CD14-positive monocyte (primary cell): ENCODE measurements around the gene KRTAP6-3. TPM values are rescaled to one million over a fixed set of nuclear protein-coding genes. Genes with fewer than 3 reads are reported as not detected.
A peak's percentile ranks its signal among the peaks of the same experiment; 100 is the strongest.

Source experiments
- DNase-seq, 3 donors: peaks; one replicate each; pipeline ENCODE4 v3.0.0-alpha.2; 2011 to 2022
- H2AFZ ChIP-seq: 2 replicates; pipeline ENCODE4 v1.6.0; 2012; ENCODE audit warnings: mild to moderate bottlenecking, low read depth, low read length, inconsistent platforms; ENCODE audit not compliant: insufficient read depth, poor library complexity, severe bottlenecking
- H3K27ac ChIP-seq, 2 donors: 1 replicate in 1 of 2; 2 replicates in 1 of 2; pipeline ENCODE4 v1.5.1; 2012 to 2013; ENCODE audit warnings: low read length in 2 of 2, control low read depth in 1 of 2, inconsistent platforms in 1 of 2, low read depth in 1 of 2, mild to moderate bottlenecking in 1 of 2
- H3K27me3 ChIP-seq, 2 donors: one replicate each; pipeline versions ENCODE4 v1.6.0 to v1.6.1; 2011 to 2013; ENCODE audit warnings: low read length in 2 of 2; ENCODE audit not compliant: control insufficient read depth in 2 of 2, insufficient read depth in 2 of 2
- H3K36me3 ChIP-seq, 2 donors: replicated peaks in 1 of 2; 1 replicate in 1 of 2; 2 replicates in 1 of 2; pipeline versions ENCODE4 v1.5.1 to v1.6.1; 2012 to 2013; ENCODE audit warnings: low read length in 2 of 2, control low read depth in 1 of 2, inconsistent platforms in 1 of 2, mild to moderate bottlenecking in 1 of 2; ENCODE audit not compliant: insufficient read depth in 2 of 2, control insufficient read depth in 1 of 2
- H3K4me1 ChIP-seq, 2 donors: 1 replicate in 1 of 2; 2 replicates in 1 of 2; pipeline versions ENCODE4 v1.5.1 to v1.6.1; 2012 to 2013; ENCODE audit warnings: low read length in 2 of 2, control low read depth in 1 of 2, inconsistent platforms in 1 of 2, mild to moderate bottlenecking in 1 of 2, moderate library complexity in 1 of 2; ENCODE audit not compliant: insufficient read depth in 2 of 2, control insufficient read depth in 1 of 2
- H3K4me2 ChIP-seq: replicated peaks from 2 replicates; pipeline ENCODE3; 2012; ENCODE audit warnings: low read length, moderate library complexity, mild to moderate bottlenecking; ENCODE audit not compliant: poor library complexity, severe bottlenecking; ENCODE audit errors: extremely low read depth
- H3K4me3 ChIP-seq, 3 experiments: fragments of 200-600 bp in 1 of 3; sonication (generic) in 1 of 3; replicated peaks in 1 of 3; 1 replicate in 2 of 3; 2 replicates in 1 of 3; pipeline ENCODE4 v1.5.1; 2011 to 2013; ENCODE audit warnings: low read length in 3 of 3, mild to moderate bottlenecking in 3 of 3, control low read depth in 2 of 3, low read depth in 2 of 3, inconsistent platforms in 1 of 3, moderate library complexity in 1 of 3
- H3K79me2 ChIP-seq: 2 replicates; pipeline ENCODE4 v1.6.0; 2012; ENCODE audit warnings: mild to moderate bottlenecking, control low read depth, inconsistent platforms, low read length, moderate library complexity; ENCODE audit not compliant: insufficient read depth
- H3K9ac ChIP-seq: 2 replicates; pipeline ENCODE4 v1.6.0; 2017; ENCODE audit warnings: low read length, mild to moderate bottlenecking; ENCODE audit not compliant: insufficient read depth, poor library complexity, severe bottlenecking
- H3K9me3 ChIP-seq, 2 donors: replicated peaks in 1 of 2; 1 replicate in 1 of 2; 2 replicates in 1 of 2; pipeline versions ENCODE4 v1.5.1 to v1.6.1; 2012 to 2013; ENCODE audit warnings: low read length in 2 of 2, control low read depth in 1 of 2; ENCODE audit not compliant: control insufficient read depth in 1 of 2, insufficient read depth in 1 of 2
- H4K20me1 ChIP-seq: 2 replicates; pipeline ENCODE4 v1.6.0; 2012; ENCODE audit warnings: mild to moderate bottlenecking, low read length, control low read depth, moderate library complexity; ENCODE audit not compliant: insufficient read depth
- H3K27ac Mint-ChIP-seq, 7 donors: one replicate each; pipeline ENCODE4 v1.8.0; 2020; ENCODE audit warnings: mild to moderate bottlenecking in 7 of 7, mixed read lengths in 7 of 7, moderate library complexity in 6 of 7, inconsistent platforms in 2 of 7
- H3K27me3 Mint-ChIP-seq, 3 donors: one replicate each; pipeline ENCODE4 v1.8.0; 2021 to 2022; ENCODE audit warnings: low read depth in 3 of 3, mild to moderate bottlenecking in 3 of 3, mixed read lengths in 3 of 3, moderate library complexity in 3 of 3, inconsistent platforms in 1 of 3
- H3K36me3 Mint-ChIP-seq, 2 donors: one replicate each; pipeline ENCODE4 v1.8.0; 2020; ENCODE audit warnings: mixed read lengths in 2 of 2, inconsistent platforms in 1 of 2, mild to moderate bottlenecking in 1 of 2
- H3K4me1 Mint-ChIP-seq: one replicate; pipeline ENCODE4 v1.8.0; 2020; ENCODE audit warnings: mild to moderate bottlenecking, mixed read lengths
- H3K4me3 Mint-ChIP-seq, 2 donors: one replicate each; pipeline ENCODE4 v1.8.0; 2020; ENCODE audit warnings: mild to moderate bottlenecking in 2 of 2, mixed read lengths in 2 of 2, moderate library complexity in 1 of 2
- H3K9me3 Mint-ChIP-seq, 7 donors: one replicate each; pipeline ENCODE4 v1.8.0; 2020 to 2022; ENCODE audit warnings: mixed read lengths in 7 of 7, mild to moderate bottlenecking in 6 of 7, moderate library complexity in 6 of 7, inconsistent platforms in 2 of 7
- CTCF ChIP-seq: fragments of 200-600 bp; IDR thresholded peaks from one replicate; pipeline ENCODE4 v1.8.0; 2022; ENCODE audit warnings: antibody characterized with exemption, mild to moderate bottlenecking
- WGBS: methylation state at CpG from one replicate; pipeline ENCODE4 v1.1.5; 2013; ENCODE audit warnings: missing lambda C conversion rate; ENCODE audit not compliant: insufficient coverage; 5-methylcytosine and 5-hydroxymethylcytosine counted together
- intact Hi-C, 2 donors: fragments of 100-400 bp; cut with micrococcal nuclease; formaldehyde crosslinking; loops; one replicate each; pipeline versions ENCODE4 v1.15.0 to v1.15.1; 2023
- polyA plus RNA-seq, 3 donors: library from polyadenylated mRNA; depleted of rRNA in 1 of 3; unstranded in 2 of 3; stranded (reverse) in 1 of 3; fragments of 300-500 nt in 2 of 3; fragments of >200 nt in 1 of 3; fragmentation: Illumina TruSeq in 2 of 3; gene quantifications; 1 replicate in 2 of 3; 2 replicates in 1 of 3; pipeline ENCODE4 v1.2.3, GENCODE V29; 2012 to 2021

The KRTAP6-3 gene
- polyA plus RNA-seq, 3 donors, result not detected

- Mint-ChIP-seq H3K9me3 (peaks cover 0 to 4% (median 0%) of the 10 kb centered on the region in 7 donors), H3K4me1 (no peaks in the 10 kb centered on the region), H3K27ac (no peak within 1 kb of the TSS), H3K4me3 (no peak within 1 kb of the TSS), H3K27me3 (no peaks in the 10 kb centered on the region), H3K36me3 (no peaks in the 10 kb centered on the region)
- Histone ChIP-seq H3K27me3 (no peaks in the 10 kb centered on the region), H3K4me2 (no peak within 1 kb of the TSS), H3K9me3 (peaks cover 0 to 4% of the 10 kb centered on the region in 2 donors), H3K4me1 (no peaks in the 10 kb centered on the region), H3K4me3 (no peak within 1 kb of the TSS), H3K79me2 (no peaks in the 10 kb centered on the region), H3K36me3 (no peaks in the 10 kb centered on the region), H2AFZ (no peak within 1 kb of the TSS), H4K20me1 (no peaks in the 10 kb centered on the region), H3K27ac (no peak within 1 kb of the TSS), H3K9ac (no peak within 1 kb of the TSS)
- intact Hi-C loops, result no loop called here
- no peak for DNase-seq
- TF ChIP-seq CTCF, result no peak
Observed at GRCh38 chr21:30590297-30590696, 1.9 kb upstream of the KRTAP6-3 start, which contains the start of gene KRTAP22-2. KRTAP22-2 (minus strand) TSS chr21:30590397.

GRCh38 chr21:30598802-30599201 is 6.6 kb downstream of the KRTAP6-3 start, which contains the start of gene KRTAP6-2:
KRTAP6-2 (minus strand) TSS chr21:30598902; CDS start chr21:30598874, 28 bp downstream.
- 93% methylated on average over 5 of the region's 6 CpGs for WGBS
- Histone ChIP-seq H3K9ac (no peak within 1 kb of the TSS), H3K79me2 (no peaks in the 10 kb centered on the region), H4K20me1 (no peaks in the 10 kb centered on the region), H3K4me1 (no peaks in the 10 kb centered on the region), H3K4me3 (no peak within 1 kb of the TSS), H3K9me3 (peaks cover 13 to 27% of the 10 kb centered on the region in 2 donors), H3K27ac (no peak within 1 kb of the TSS), H3K27me3 (no peaks in the 10 kb centered on the region), H2AFZ (no peak within 1 kb of the TSS), H3K4me2 (no peak within 1 kb of the TSS), H3K36me3 (no peaks in the 10 kb centered on the region)
- no peak for DNase-seq
- H3K36me3 Mint-ChIP-seq, result no peaks in the 10 kb centered on the region
- peaks cover 5 to 9% (median 6%) of the 10 kb centered on the region in 7 donors for H3K9me3 Mint-ChIP-seq
- intact Hi-C loops, result no loop called here
- no peaks in the 10 kb centered on the region for H3K27me3 Mint-ChIP-seq
- no peaks in the 10 kb centered on the region for H3K4me1 Mint-ChIP-seq
- TF ChIP-seq CTCF, result no peak
- H3K27ac Mint-ChIP-seq, result peak within 1 kb of the TSS in 1 of 7 donors; percentile 57
- no peak within 1 kb of the TSS for H3K4me3 Mint-ChIP-seq
